ENCODE results near the gene PIK3AP1.
"Not testable (repeated sequence)": the region's sequence is repeated elsewhere in the genome, so short reads cannot be mapped to it uniquely, and the experiment has no call there.

Gene PIK3AP1

DNA sequence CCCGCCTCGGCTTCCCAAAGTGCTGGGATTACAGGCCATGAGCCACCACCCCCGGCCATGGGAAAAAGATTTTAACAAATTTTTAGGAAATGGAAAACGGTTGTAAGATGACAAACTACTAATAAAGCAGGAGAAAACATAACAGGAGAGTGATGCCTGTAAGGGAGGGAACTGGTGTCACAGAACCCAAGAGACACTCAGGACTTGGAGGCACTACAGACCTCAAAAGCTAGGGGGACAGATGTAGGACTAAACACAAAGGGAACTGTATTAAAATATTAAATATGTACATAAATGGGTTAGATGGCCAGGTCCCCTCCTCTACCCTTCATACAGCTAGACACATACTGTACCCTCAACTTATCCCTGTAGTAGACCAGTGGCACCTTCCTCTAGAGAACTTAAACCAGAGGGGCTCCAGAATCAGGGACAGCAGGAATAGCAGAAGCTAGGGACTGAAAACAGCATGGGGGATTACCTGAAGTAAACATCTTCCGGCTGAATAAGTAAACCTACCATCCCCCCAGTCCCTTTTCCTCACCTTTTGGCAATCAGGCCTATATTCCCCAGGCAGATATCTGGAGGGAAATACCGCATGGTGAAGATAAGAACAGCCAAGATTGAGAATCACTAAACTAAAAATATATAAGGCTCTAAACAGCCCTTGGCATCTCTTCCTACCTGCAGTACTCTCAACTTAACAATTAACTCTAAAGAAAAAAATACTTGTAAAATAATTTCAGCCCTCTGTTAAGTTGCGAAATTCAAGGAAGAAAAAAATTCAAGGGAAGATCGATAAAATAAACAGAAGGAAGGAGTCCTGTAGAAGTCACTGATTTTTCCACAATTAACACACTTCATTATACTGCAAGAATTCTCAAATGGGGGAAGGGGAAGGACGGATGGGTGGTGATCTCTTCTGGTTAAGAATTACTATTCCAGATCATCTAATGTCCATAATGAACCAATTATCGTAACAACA is 149.0 kb downstream of the PIK3AP1 start:
- no peak for DNase-seq

DNA sequence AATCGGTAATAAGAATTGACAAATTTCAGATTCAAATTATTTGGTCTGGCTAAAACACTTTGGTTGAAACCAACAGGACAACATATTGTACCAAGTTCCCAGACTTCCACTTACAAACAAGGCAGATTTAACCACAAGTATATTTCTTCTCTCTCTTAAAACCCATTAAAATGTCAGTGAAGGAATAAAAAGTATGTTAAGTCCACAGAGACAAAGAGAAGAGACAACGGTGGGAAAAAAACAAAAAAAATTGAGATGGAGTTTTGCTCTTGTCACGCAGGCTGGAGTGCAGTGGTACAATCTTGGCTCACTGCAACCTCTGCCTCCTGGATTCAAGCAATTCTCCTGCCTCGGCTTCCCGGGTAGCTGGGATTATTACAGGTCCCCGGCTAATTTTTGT is 149.8 kb downstream of the PIK3AP1 start:
- DNase-seq, result no peak

DNA sequence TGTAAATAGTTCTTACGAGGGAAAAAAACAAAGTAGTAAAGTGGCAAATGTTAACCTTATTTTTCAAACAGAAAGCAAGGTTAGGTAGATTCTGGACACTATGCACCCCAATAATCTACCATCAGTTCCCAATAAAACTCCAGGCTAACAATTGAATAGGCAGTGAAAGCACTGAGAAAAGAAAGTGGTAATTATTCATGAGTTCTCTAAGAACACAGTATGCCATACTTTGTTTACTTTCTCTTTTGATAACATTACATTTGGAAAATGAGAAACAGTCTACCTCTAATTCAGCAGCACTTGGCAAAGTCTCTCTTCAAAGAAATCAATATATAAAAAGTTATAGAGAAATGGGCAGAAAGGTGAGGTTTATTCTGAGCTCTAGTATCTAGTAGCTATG is 151.9 kb downstream of the PIK3AP1 start:
- DNase-seq, result no peak

DNA sequence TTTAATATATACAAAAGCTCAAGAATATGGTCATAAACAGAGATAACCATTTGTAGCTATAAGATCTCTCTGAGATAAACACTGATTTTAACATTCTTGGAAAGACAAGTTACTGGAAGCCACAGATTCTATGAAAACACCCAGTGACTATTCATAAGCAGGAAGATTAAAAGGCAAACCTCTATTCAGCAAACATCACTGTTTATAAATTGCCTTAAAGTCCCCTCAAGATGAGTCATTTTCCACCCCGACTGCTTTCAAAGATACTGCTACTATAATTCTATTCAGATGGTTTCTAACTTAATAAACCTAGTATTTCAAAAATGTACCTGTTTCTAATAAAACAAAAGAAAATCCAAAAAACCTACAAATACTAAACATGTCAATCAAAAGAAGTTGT is 154.5 kb downstream of the PIK3AP1 start:
- DNase-seq, result no peak

DNA sequence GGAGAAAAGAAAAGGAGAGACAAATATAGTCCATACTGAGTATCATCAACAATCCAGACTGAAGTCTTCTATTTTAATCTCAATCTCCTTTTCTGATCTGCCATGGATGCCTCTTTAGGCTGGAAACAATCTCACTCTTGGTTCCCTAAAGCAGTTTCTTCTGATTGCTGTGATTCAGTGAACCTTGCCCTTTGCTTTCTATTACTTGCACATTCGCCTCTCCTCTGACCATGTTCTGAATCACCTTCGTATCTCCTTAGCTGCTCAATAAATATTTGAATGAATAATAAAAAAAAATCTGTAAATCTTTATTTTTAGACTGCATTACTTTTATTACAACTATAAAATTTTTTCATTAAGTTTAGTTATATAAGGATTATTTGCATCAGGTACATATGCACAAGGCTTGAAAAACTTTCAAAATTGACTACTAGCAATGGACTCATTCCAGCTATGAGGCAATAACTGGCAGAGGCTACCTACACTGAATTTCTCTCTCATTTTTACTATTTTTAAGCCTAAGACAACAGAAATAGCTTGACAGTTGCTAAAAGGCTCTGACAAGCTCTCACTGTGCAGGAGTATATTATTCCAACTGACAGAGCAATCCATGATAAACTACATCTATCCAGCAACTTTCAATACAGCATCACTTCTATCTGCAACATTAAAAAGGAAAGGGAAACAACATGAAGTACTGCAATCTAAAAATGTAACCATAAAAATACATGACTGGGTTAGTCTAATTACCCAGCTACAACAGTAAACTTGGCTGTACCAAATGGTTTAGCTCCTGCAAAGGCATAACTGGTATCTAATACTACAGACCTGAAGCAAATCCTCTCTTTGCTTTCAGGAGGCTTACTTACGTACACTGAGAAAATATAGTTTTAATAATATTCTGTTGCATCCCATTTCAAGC is 159.1 kb downstream of the PIK3AP1 start:
- DNase-seq, result no peak

DNA sequence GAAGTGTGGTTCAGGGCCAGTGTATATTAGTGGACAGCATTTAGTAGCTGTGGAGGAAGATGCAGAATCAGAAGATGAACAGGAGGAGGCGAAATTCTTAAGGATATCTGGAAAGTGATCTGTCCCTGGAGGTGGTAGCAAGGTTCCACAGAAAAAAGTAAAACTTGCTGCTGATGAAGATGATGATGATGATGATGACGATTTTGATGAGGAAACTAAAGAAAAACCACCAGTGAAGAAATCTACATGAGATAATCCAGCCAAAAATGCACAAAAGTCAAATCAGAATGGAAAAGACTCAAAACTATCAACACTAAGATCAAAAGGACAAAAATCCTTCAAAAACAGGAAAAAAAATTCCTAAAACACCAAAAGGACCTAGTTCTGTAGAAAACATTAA is 159.8 kb downstream of the PIK3AP1 start:
- DNase-seq, result no peak

DNA sequence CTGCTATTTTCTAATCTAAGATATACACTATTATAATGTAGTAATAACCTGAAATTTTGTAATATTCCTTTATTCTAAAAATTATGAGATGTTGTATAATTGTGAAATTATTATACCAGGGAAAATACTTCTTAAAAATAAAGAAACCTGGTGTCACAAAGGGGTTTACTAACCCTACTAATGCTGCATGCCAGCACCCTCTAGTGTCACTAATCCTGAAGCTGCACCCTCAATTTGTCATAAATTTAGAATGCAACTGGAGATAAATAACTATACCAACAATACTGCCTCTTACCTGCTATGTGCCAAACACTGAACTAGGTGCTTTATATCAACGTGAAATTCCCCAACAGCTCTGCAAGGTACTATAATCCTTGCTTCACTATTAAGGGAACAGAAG is 164.3 kb downstream of the PIK3AP1 start:
- DNase-seq, result no peak

DNA sequence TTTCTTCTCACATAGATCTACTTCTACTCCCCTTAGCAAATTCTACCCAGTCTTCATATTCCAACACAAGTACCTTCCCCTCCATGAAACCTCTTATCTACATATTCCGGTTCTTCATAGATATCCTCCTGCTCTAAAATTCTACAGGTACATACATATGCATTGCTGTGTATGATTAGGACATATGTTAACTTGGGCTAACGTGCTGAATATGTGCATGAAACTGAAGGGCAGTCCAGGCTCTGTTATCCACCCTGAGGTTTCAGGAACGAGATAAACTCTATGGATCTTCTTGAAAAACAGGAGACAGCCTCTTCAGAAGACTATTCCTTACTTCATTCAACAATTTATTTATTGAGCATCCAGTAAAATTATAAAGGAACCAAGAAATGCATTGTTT is 165.0 kb downstream of the PIK3AP1 start:
- DNase-seq, result no peak

DNA sequence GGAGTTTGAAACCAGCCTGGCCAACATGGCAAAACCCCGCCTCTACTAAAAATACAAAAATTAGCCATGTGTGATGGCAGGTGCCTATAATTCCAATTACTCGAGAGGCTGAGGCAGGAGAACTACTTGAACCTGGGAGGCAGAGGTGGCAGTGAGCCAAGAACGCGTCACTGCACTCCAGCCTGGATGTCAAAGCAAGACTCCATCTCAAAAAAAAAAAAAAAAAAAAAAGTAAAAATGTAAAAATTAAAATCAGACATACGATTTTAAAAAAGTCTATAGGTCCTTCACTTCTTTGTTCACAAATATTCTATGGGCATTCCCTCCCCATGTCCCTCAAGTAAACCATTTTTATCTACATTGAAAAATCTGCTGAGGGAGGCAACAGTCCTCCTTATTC is 171.7 kb downstream of the PIK3AP1 start:
- no peak for DNase-seq

DNA sequence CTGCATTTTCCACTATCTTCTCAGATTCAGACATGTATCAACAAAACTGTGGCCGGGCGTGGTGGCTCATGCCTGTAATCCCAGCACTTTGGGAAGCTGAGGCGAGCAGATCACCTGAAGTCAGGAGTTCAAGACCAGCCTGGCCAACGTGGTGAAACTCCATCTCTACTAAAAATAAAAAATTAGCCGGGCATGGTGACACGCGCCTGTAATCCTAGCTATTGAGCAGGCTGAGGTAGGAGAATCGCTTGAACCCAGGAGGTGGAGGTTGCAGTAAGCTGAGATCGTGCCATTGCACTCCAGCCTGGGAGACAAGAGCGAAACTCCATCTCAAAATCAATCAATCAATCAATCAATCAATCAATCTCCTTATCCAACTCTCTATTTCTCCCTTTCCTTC is 174.8 kb downstream of the PIK3AP1 start:
- not testable (repeated sequence) for DNase-seq
